Left ventricle myocardium superior (tissue), 1 donor: ENCODE results near the gene TBX10. TPM values are rescaled to one million over a fixed set of nuclear protein-coding genes. Genes with fewer than 3 reads are reported as not detected.
"Not testable (repeated sequence)": the region's sequence is repeated elsewhere in the genome, so short reads cannot be mapped to it uniquely, and the experiment has no call there.

Source experiments
- ATAC-seq: fragments of 200-7000 bp; cut with Tn5 transposase; one replicate; pipeline ENCODE4 v1.9.1; 2020; ENCODE audit warnings: mild to moderate bottlenecking, moderate library complexity
- DNase-seq: peaks from one replicate; pipeline ENCODE4 v3.0.0-alpha.2; 2020
- intact Hi-C: fragments of 100-400 bp; cut with micrococcal nuclease; formaldehyde crosslinking; loops from one replicate; pipeline ENCODE4 v1.11.0; 2022
- total RNA-seq: library from RNA; stranded (reverse); fragmentation: NEBNext Ultra II Directional; extraction: Animal tissue kit (Norgen Biotek cat#: 25700); gene quantifications from one replicate; pipeline ENCODE4 v1.2.1, GENCODE V29; 2021
- donor health status: DM: no; HTN: yes; CAD: no; lungs with severe emphysema.

TBX10 gene
- total RNA-seq, 1 donor from 2014 or later = 0.37 TPM

GRCh38 chr11:67648140-67648795 lies 8.7 kb upstream of the TBX10 start:
- DNase-seq (no peak), ATAC-seq (no peak)
- intact Hi-C loops = no loop called here

DNA sequence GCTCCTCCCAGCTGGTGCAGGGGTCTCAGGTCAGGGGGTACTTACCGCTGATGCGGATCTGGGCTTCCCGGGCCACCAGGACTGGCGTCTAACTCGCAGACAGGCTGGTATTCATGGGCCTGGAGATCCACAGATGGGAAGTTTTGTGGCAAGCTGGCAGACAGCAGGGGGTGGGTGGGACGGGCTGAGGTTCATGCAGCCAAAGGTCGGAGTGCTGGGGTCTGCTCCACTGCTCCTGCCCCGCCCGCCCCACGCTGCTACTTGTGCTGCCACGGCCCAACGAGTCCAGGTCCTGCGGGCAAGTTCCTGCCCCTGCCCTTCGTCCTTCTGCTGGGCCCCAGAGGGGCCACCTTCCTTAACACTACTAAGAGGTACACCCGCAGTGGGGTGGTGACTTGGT lies 7.9 kb upstream of the TBX10 start:
- DNase-seq = no peak
- intact Hi-C loops = no loop called here

DNA sequence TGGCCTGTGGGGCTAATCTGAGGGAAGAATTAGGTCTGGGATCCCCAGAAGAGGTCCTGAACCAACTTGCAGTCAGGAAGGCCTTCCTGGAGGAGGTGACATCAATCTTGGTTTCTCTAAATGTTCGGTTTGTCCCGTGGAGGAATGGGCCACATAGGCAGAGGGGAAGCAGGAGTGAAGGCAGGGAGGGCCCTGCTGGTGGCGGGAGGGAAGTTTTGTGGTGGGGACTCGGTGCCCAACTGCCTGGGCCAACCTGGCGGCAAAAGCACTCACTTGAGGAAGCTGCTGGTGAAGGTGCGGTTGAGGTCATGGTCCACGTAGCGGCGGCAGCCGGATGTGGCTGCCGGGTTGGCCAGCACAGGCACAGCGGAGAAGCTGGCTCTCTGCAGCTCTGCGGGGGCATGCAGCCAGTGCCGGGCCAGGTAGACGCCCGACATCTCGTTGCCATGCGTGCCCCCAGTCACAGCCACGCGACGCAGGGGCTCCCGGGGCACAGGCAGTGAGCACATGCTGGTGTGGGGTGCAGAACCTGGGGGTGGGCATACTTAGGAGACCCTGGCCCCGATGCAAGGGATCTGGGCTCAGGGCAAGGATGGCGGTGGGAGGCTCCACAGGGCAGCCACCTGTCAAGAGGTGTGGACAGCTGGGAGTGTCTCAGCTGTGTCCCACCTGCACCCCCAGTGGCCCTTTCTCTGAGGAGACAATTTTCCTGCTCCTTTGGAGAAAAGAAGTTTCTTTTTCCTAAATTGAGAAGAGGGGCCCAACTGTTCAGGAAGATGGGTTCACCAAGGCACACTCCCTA lies 7.2 kb upstream of the TBX10 start:
- intact Hi-C loops = no loop called here
- no peak for DNase-seq
- no peak for ATAC-seq

More for the DNA sequence above, 7.9 kb upstream of the TBX10 start:
- ATAC-seq = no peak

DNA sequence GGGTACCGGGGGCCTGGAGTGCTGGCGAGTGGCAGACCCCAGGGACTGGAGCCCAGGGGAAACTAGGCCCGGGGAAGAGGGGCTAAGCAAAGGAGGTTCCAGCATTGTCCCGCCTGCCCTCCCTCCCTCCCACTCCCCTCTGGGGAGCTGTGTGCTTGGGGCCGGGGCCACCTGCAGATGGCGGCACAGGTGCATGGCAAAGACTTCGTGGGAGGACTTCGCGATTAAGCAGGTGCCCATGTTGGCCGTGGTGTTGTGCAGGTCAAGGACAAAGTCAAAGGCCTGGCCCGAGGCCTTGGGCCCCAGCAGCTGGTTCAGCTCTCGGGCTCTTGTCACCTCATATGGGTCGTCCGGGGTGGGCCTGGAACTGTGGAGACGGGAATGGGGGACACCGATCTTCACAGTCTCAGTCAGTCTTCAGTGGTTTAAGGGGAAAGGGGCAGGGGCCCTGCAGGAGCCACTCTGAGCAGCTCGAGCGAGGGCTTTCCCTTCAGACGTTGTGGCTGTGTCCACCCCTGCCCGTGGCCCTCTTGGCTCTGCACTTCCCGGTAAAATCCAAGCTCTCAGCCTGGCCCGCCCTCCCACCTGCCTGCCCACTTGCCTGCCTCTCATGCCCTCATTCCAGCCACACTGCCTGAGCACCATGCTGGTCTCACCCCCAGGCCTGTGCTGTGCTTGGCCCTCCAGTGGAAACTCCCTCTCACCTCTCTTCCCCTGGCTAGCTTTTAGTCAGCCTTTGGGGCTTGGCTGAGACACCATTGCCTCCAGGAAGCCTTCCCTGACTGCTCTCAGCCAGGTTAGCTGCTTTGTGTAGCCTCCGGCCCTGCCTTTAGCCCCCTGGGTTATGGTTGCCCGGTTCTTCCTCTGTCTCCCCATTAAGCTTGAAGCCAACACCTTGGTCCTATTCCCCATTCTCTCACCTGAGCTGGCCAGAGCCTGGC lies 6.2 kb upstream of the TBX10 start:
- no peak for ATAC-seq
- no peak for DNase-seq
- intact Hi-C loops = no loop called here

DNA sequence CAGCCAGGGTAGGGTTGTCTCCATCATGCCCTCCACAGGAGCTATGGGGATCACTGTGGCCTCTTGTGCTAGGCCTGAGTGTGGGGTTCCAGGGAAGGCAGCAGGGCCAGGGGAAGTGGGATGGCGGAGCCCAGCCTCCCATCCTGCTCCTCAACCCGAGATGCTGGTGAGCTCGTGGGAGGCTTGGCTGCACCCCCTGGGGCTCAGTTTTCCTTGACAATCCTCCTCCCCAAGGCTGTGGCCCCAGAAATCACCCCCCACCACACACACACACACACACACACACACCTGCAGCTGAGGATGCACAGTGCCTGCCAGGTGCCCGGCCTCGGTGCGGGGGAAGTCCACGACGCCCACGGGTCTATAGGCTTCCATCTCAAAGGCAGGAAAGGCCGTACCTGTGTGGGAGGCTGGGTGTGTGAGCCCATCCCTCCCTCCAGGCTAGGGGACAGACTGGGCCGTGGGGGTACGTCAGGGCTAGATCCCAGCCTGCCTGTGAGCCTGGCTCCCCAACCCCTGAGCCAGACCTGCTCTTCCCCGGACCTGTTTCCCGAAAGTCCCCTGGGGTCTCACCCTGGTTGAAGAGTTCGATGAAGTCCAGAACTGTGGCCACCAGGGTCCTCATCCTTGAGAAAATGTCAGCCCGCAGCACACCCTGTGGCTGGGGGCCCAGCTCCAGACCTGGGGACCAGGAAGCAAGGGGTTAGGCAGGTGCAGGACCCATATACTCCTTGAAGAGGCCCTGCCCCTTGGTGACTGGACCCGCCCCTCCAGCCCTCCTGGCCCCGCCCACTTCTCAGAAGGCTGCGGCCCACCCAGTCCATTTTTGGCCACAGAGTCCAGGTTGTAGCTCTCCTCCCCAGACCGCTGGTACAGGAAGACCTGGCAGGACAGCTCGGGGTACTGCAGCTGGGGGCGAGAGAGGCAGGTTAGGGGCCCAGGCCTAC lies 5.2 kb upstream of the TBX10 start:
- DNase-seq (no peak), ATAC-seq (no peak)
- intact Hi-C loops = no loop called here

DNA sequence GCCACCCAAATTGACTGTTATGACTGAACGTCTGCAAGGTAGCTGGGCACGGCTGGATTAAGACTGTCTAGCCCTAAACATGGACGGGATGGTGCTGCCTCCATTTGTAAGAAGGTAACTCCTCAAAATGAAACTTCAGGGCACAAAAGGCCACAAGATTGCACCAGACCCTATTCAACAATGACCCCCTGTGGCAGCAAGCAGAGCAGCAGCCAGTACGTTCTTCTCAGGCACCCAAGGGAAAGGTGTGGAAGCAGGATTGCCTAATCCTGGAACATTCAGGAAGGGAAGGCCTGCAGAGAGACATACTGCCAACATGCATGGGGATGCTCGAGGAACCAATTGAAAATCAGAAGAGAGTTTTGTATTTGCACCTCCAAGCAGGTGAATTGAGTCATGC lies 4.5 kb upstream of the TBX10 start:
- ATAC-seq = no peak
- intact Hi-C loops = no loop called here
- DNase-seq = no peak

- no peak for ATAC-seq
- intact Hi-C loops = no loop called here
- no peak for DNase-seq
Observed at GRCh38 chr11:67642173-67643120, 2.9 kb upstream of the TBX10 start.

DNA sequence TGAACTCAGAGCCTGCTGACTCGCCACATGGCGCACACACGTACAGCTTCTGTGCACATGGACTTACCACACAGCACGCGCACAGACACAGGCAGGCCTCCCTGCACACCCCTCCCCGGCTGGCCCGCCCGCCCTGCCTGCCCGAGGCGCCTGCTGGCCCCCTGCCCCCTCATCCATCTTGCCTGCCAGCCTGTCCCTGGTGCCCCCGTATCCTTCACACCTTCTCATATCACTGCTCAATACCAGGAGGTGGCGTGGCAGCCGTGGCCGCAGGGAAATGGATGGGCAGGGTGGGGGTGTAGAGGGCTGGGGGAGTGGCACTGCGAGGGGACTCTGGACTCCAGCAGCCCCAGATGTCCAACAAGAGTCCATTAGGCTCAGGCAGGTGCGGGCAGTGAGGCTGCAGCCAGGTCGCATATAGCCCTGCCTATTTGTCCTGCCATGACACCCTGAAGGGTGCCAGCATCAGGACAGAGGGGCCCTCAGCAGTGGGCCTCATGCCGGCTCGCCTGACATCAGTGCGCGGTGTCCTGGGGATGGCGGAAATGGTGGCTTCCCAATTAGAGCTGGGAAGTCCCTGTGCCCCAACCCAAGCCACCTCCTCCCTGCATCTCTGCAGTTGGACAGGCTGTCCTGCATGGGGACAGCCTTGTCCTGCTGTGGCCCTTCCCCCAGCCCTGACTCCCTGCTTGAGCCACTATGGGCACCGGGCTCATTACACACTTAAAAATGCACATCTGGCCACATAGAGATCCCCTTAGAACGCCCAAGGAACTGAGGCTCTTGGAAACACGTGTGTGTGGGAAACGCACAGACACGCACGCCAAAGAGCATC lies 2.0 kb upstream of the TBX10 start:
- intact Hi-C loops = no loop called here
- DNase-seq (no peak), ATAC-seq (no peak)

- DNase-seq (no peak), ATAC-seq (no peak)
- intact Hi-C loops = no loop called here
Observed at GRCh38 chr11:67640758-67641337, 1.3 kb upstream of the TBX10 start.

DNA sequence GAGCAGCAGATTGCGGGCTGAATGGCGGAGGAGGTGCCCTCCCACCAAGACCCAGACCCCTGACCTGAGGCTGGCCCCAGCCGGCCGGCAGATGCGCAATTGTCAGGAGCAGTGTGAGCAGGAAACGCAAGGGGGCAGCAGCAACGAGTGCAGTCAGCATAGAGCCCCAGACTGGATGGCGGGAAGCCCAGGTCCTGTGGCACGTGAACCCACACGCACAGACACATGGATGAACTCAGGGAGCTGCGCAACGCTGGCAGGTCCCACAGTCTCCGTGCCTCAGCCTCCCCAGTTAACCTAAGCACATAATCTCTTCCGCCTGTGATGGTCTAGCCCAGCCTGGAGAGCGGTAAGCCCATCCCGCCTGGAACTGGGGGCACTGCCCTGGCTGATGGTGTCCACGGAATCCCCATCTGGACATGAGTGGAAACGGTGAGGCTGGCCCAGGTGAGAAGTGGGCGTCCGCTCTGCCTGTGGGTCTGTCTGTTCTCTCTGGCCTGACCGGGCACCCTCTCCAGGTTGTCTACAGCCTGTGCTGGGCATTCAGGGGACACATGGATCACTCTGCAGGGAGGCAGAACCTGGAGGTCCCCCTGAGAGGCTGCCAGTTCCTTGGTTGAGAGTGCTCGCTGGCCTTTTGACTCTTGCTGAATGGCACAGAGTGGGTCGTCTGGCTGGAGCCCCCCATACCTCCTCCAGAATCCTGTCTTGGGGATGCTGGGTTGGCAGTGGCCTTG lies 626 bp upstream of the TBX10 start:
- peak; percentile 72 for DNase-seq

DNA sequence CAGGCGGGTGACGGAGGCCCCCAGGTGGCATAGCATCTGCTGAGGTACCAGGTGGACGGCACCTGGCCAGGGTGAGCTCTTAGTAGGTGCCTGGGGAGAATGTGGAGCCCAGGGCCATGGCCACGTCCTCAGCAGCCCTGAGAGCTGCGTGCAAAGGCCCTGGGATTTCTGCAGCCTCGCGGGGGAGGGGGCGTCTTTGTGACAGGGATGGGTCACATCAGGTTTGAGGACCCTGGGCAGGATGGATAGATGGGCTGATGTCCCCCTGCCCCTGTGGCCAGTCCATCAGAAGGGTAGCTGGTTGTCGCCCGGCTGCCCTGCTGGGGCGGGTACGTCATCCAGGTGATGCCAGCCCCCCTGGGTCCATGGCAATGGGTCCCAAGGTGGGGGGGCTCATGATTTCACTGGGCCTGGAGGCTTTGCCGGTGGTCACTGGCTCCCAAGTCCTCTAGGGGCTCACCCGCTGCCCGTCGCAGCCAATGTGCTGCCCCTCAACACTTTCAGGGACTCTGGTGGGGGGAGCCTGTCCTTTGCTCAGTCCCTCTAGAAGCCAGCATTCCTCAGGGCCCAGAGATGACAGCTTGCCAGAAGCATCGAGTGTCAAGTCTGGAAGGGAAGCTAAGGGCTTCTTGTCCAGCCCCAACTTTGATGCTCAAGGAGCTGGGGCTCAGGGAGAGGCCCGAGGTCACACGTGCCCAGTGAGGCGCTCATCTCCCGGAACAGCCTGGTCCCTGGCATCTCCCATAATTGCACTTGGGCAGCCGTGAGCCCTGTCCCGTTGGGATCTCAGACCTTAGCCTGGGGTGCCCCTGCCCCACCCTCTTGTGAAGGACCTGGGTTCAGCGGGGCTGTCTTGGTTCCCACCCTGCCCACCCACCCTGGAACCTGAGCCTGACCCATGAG lies 777 bp downstream of the TBX10 start:
- intact Hi-C loops = no loop called here
- ATAC-seq (no peak), DNase-seq (no peak)

More for the DNA sequence above, 626 bp upstream of the TBX10 start:
- intact Hi-C loops = no loop called here
- ATAC-seq = peak; percentile 75

DNA sequence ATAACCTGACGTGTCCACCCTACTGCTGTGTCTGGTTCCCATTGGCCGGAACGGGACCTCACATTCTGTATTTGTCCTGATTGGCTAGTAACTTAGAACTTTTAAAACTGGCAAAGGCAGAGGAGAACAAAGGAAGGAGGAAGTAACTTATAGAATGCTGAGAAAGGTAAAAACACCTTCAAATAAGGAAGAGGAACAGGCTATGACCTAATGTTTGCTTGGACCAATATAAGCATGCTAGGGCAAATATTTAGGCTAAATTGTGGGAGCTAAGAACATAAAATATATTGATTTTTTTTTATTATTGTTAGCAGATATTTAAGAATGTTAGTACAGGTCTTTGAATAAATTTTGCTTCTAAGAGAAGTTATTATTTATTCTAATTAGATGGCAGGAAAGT lies 2.1 kb downstream of the TBX10 start:
- DNase-seq, intact Hi-C loops, ATAC-seq: not testable (repeated sequence)

DNA sequence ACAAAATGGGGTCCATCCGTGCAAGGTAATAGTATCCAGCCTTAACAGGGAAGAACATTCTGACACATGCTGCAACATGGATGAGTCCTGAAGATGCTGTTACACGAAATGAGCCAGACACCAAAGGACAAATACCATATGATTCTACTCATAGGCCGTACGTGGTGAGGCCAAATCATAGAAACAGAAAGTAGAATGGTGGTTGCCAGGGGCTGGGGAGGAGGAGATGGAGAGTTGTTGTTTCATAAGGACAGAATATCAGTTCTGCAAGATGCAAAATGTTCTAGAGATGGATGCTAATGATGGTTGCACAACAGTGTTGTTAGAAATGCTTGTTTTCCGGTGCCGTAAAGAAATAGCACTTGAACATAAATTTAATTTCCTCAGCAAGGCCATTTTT lies 2.6 kb downstream of the TBX10 start:
- intact Hi-C loops = no loop called here
- DNase-seq = no peak

DNA sequence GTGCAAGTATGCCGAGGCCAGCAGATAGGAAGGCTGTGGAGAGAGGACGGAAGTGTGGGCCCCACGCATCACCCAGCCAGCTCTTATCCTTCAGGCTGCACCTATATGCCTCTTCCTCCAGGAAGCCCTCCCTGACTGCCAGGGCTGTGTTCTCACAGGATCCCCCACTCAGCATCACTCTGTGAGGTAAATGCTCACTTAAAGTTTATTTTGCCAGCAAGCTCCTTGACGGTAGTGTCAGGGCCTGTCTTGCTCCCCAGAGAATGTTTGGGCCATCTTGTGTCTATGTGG lies 4.4 kb downstream of the TBX10 start:
- ATAC-seq = no peak
- intact Hi-C loops = no loop called here

More for the DNA sequence above, 2.6 kb downstream of the TBX10 start:
- ATAC-seq = no peak

More for the DNA sequence above, 4.4 kb downstream of the TBX10 start:
- no peak for DNase-seq
